Stimulated activated effector memory CD8-positive, alpha-beta T cell treated with anti-CD3 and anti-CD28 coated beads, Interleukin-12 subunit alpha, Interleukin-12 subunit beta, amount 100 ng/mL, for 72 hours (primary cell): ENCODE results near the gene YDJC.
"Not testable (repeated sequence)": the region's sequence is repeated elsewhere in the genome, so short reads cannot be mapped to it uniquely, and the experiment has no call there.

Source experiments
- ATAC-seq: fragments of 150-1000 bp; cut with Tn5 transposase; 2 replicates; pipeline ENCODE4 v1.10.0; 2021
- DNase-seq, 2 donors: peaks; one replicate each; pipeline ENCODE4 v3.0.0; 2021 to 2022; ENCODE audit warnings: low spot score in 2 of 2
- H3K27ac Mint-ChIP-seq: one replicate; pipeline ENCODE4 v1.8.0; 2022; ENCODE audit warnings: mild to moderate bottlenecking, mixed read lengths
- H3K36me3 Mint-ChIP-seq: one replicate; pipeline ENCODE4 v1.8.0; 2022; ENCODE audit warnings: mild to moderate bottlenecking, mixed read lengths
- H3K4me1 Mint-ChIP-seq: one replicate; pipeline ENCODE4 v1.8.0; 2022; ENCODE audit warnings: mixed read lengths
- H3K4me3 Mint-ChIP-seq: one replicate; pipeline ENCODE4 v1.8.0; 2022; ENCODE audit warnings: mild to moderate bottlenecking, mixed read lengths
- H3K9me3 Mint-ChIP-seq: one replicate; pipeline ENCODE4 v1.8.0; 2022; ENCODE audit warnings: mixed read lengths

Gene YDJC

DNA sequence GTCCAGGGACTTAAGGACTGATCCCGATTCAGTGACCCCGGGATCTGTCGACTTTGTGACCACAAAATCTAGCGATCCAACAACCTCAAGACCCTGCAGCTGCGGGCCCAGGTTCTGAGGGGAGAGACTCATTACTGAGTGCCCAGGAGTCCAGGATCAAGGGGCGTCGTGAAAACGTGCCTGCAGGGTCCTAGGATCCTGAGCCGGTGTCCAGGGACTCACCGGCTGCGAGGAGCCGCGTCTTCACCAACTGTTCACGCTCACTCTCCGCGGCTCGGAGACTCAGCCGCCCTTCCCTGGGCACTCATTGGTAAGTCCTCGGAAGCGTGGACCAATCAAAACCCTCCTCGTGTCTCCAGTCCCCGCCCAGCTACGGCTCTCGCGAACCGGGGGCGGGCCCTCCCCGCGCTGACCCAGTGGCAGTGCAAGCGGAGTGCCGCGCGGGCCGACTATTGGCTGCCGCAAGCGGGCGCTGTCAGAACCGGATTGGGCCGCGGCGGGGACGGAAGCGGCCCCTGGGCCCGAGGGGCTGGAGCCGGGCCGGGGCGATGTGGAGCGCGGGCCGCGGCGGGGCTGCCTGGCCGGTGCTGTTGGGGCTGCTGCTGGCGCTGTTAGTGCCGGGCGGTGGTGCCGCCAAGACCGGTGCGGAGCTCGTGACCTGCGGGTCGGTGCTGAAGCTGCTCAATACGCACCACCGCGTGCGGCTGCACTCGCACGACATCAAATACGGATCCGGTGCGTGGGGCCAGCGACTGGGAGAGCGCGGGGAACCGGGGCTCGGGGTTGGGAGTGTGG, 12.2 kb upstream of the YDJC start, which contains the start of gene SDF2L1:
Gene SDF2L1 (plus strand): TSS at position 514 of the 795 bp plus-strand sequence. CDS start 35 bp downstream, at position 549.
- Mint-ChIP-seq H3K36me3 (peaks cover 51% of the 10 kb centered on the region), H3K27ac (peak within 1 kb of the TSS; percentile 96), H3K9me3 (no peaks in the 10 kb centered on the region), H3K4me1 (peaks cover 31% of the 10 kb centered on the region), H3K4me3 (peak within 1 kb of the TSS; percentile 90)
- DNase-seq (peak; percentile 94 to 97), ATAC-seq (peak; percentile 98)

DNA sequence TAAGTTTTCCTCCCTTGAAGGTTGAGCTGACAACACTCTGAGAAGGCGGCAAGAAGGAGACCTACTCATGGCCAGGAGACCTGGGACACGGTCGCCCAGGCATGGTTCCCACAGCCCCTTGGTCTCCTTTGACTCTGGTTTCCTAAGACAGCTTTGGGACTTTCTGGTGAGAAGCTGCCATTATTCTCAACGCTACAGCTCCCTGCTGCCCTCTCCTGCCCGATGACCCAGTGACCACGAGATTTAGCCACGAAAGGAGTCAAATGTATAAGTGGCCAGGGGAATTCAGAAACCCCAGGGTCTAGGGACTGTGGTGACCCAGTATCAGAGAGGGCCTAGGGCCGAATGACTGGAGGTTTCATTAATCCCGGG, 11.6 kb upstream of the YDJC start:
- Mint-ChIP-seq H3K4me1 (peaks cover 25% of the 10 kb centered on the region), H3K27ac (peak overlapping the region; percentile 96), H3K9me3 (no peaks in the 10 kb centered on the region), H3K36me3 (peaks cover 46% of the 10 kb centered on the region), H3K4me3 (peak overlapping the region; percentile 90)
- DNase-seq (no peak), ATAC-seq (no peak)

DNA sequence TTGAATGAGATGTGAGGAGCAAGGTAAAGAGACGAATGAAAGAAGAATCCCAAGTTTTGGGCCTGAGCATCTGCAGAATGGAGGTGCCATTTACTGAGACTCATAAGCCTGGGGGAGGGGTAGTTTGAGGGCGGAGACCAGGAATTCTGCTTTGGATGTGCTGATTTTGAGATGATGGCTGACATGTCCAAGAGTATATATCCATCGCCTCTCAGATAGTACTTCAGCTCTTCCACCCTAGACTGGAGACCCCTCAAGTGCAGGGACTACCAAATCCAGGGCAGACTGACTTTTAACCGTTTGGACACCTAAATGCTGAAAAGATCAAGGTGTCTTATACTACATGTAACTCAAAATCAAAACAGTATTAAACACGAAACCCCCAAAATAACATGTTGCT, 11.0 kb upstream of the YDJC start:
- DNase-seq (no peak), ATAC-seq (no peak)
- peaks cover 22% of the 10 kb centered on the region for H3K4me1 Mint-ChIP-seq
- H3K4me3 Mint-ChIP-seq: peak overlapping the region; percentile 90
- H3K36me3 Mint-ChIP-seq: peaks cover 40% of the 10 kb centered on the region
- H3K27ac Mint-ChIP-seq: no peak overlapping the region
- H3K9me3 Mint-ChIP-seq: no peaks in the 10 kb centered on the region

DNA sequence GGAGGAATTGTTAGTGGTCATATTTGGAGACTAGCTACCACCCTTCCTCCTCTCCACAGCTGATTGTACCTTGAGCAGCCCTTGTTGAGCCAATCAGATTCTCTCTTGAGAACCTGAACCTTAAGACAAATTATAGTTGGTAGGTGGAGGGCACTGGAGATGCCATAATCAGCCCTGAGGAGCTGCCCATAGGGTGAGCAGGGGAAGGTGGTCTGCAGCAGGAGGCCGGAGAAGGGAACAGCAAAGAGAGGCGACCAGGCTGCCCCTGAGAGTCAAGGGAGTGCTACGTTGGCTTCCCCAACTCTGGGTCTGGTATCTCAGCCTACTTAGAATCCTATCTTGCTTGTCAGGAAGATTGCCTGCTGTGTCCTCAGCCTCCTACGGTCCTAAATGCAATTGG, 9.5 kb upstream of the YDJC start:
- H3K36me3 Mint-ChIP-seq: peaks cover 25% of the 10 kb centered on the region
- H3K27ac Mint-ChIP-seq: no peak overlapping the region

DNA sequence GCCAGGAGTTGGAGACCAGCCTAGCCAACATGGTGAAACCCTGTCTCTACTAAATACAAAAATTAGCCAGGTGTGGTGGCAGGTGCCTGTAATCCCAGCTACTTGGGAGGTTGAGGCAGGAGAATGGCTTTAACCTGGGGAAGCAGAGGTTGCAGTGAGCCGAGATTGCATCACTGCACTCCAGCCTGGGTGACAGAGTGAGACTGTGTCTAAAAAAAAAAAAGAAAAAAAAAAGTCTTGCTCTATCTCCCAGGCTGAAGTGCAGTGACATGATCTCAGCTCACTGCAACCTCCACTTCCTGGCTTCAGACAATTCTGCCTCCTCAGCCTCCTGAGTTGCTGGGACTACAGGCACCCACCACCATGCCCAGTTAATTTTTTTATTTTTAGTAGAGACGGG, 7.6 kb upstream of the YDJC start:
- not testable (repeated sequence) for H3K27ac Mint-ChIP-seq, H3K4me3 Mint-ChIP-seq, H3K9me3 Mint-ChIP-seq, ATAC-seq, H3K36me3 Mint-ChIP-seq, DNase-seq
- H3K4me1 Mint-ChIP-seq: peaks cover 13% of the 10 kb centered on the region

More for the DNA sequence above, 9.5 kb upstream of the YDJC start:
- H3K9me3 Mint-ChIP-seq: no peaks in the 10 kb centered on the region
- H3K4me3 Mint-ChIP-seq: no peak overlapping the region
- ATAC-seq (no peak), DNase-seq (no peak)
- H3K4me1 Mint-ChIP-seq: peaks cover 22% of the 10 kb centered on the region

DNA sequence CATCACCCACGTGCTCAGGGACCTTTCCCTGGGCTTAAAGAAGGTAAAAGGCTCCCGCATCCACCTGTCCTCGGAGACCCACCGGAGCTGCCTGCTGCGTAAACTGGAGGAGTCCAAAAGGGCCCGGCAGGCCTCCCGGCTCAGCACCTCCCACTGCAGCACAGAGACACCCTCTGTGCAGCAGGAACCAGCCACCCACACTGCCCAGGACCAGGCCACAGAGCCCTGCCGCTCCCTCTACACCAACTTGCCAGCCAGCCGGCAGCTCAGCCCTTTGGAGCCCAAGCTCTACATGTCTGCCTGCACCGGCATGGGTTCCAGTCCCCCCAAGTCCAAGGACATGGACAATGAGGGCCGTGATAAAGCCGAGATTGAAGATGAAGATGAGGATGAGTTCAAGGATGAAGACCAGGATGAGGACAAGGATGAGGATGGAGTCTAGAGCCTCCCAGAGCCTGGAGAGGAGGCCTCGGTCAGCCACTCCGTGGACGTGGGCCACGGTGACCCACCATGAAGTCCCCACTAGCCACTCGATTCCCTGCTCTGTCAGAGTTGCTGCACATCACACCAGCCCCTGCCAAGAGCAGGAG, 6.9 kb upstream of the YDJC start:
- Mint-ChIP-seq H3K36me3 (peaks cover under 1% of the 10 kb centered on the region), H3K27ac (no peak overlapping the region), H3K4me1 (peaks cover 14% of the 10 kb centered on the region), H3K4me3 (no peak overlapping the region), H3K9me3 (no peaks in the 10 kb centered on the region)
- DNase-seq: no peak
- ATAC-seq: no peak

DNA sequence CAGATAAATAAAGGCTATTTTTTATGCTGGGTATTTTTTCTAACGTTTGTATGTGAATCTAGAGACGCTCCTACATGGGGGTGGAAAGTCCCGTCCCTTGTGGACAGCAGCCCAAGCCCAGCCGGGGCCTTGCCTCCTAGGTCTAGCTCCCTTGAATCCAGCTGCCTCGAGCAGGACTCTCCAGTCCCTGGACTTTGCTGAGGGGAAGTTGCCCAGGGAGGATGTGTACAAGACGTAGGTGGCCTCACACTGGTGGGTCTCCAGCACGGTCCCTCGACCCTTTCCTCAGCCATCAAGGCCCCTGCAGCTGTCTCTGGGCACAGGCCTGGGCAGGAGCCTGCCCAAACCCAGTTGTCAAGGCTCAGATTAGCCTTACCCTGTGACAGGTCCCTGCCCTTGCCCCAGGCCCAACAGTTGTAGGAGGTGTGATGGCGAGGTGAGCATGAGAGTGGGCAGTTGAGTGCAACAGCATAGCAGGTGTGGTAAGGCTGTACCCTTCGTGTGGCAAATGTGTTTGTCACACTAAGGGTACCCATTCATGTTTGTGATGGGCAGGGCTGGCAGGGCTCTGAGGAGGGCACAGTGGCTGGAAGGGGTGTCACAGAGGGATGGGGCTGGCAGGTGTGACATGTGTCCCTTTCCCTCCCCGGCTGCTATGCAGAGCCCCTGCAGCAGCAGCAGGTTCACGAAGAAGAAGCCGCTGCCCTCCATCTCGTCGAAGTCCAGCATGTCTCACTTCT, 6.1 kb upstream of the YDJC start:
- no peaks in the 10 kb centered on the region for H3K36me3 Mint-ChIP-seq
- no peak overlapping the region for H3K4me3 Mint-ChIP-seq
- no peak overlapping the region for H3K27ac Mint-ChIP-seq
- DNase-seq (no peak), ATAC-seq (no peak)
- H3K4me1 Mint-ChIP-seq: peaks cover 20% of the 10 kb centered on the region
- H3K9me3 Mint-ChIP-seq: no peaks in the 10 kb centered on the region

DNA sequence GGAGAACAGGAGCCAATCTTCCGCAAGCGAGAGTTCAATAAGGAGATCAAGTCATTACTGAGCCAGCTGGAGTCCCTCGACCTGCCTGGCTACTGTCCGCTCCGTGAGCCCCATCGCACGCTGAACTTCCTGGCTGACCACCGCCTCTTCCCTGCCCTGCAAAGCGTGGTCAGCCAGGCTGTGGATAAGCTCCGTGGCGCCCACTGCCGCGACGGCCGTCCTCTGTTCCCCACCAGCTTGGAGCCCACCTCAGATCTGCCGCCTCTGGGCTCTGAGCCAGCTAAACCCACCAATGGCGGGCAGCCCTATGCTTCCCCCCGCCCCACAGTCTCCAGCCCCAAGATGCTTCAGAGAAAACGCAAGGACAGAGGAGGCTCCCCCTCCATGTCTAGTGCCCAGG, 5.0 kb upstream of the YDJC start:
- DNase-seq: no peak
- no peak overlapping the region for H3K4me3 Mint-ChIP-seq
- H3K9me3 Mint-ChIP-seq: no peaks in the 10 kb centered on the region
- ATAC-seq: no peak
- peaks cover 24% of the 10 kb centered on the region for H3K4me1 Mint-ChIP-seq
- H3K27ac Mint-ChIP-seq: no peak overlapping the region
- no peaks in the 10 kb centered on the region for H3K36me3 Mint-ChIP-seq

DNA sequence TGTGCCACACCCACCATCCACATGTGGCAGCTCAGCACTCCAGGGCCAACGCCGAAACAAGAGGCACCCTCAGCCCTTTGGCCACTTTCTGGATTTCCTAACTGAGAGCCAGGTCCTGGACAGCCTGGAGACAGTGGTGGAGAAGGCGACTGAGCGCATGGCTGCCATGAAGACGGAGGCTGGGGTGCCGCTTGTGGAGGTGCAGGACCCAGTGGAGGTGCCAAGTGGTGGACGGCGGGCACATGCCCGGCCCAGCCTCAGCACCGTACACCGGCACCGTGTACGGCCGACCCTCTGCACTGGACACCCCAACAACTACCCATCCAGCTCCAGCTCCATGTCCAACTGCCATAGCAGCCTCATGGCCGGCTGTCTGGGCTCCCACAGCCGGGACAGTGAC, 4.3 kb upstream of the YDJC start:
- H3K9me3 Mint-ChIP-seq: no peaks in the 10 kb centered on the region
- DNase-seq (no peak), ATAC-seq (no peak)
- no peak overlapping the region for H3K27ac Mint-ChIP-seq
- H3K36me3 Mint-ChIP-seq: peaks cover 5% of the 10 kb centered on the region
- H3K4me3 Mint-ChIP-seq: no peak overlapping the region
- peaks cover 24% of the 10 kb centered on the region for H3K4me1 Mint-ChIP-seq

DNA sequence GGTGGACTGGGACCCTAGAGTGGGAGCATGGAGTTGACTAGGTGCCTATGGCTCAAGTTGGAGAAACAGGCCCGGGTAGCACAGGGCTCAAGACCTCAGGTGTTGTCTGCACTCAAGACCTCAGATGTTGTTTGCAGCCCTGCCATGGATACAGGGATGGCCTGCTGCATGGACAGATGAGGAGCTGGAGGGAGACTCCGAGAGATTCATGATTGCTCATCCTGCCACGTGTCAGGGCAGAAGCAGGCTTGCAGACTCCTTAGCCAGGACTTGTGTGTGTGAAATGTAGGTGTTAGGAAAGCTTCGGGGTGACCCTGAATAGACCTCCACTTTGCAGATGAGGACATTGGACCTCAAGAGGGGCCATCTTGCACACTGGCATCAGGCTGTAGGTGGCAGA, 3.7 kb upstream of the YDJC start:
- Mint-ChIP-seq H3K9me3 (no peaks in the 10 kb centered on the region), H3K27ac (no peak overlapping the region), H3K4me3 (no peak overlapping the region), H3K36me3 (peaks cover 9% of the 10 kb centered on the region), H3K4me1 (peaks cover 26% of the 10 kb centered on the region)
- ATAC-seq (no peak), DNase-seq (no peak)

DNA sequence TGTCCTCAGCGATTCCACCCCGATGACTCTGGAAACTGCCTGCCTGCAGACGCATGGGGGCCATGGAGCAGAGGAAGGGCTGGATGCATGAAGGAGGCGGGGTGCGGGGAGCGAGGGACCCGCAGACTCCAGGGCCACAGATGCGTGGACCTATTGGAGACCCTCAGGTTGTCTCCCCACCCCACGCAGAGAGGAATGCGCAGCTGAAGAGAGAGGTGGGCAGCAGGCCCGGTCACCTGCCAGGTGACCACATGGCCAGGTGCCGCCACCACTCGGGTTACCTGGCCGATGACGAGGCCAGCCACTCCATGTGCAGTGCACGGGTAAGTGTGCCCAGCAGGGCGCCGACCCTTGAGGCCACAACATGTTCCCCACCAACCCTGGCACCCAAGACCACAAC, 3.1 kb upstream of the YDJC start:
- H3K9me3 Mint-ChIP-seq: no peaks in the 10 kb centered on the region
- H3K4me3 Mint-ChIP-seq: no peak overlapping the region
- ATAC-seq: no peak
- peaks cover 31% of the 10 kb centered on the region for H3K4me1 Mint-ChIP-seq
- DNase-seq: no peak
- H3K27ac Mint-ChIP-seq: no peak overlapping the region
- peaks cover 14% of the 10 kb centered on the region for H3K36me3 Mint-ChIP-seq

DNA sequence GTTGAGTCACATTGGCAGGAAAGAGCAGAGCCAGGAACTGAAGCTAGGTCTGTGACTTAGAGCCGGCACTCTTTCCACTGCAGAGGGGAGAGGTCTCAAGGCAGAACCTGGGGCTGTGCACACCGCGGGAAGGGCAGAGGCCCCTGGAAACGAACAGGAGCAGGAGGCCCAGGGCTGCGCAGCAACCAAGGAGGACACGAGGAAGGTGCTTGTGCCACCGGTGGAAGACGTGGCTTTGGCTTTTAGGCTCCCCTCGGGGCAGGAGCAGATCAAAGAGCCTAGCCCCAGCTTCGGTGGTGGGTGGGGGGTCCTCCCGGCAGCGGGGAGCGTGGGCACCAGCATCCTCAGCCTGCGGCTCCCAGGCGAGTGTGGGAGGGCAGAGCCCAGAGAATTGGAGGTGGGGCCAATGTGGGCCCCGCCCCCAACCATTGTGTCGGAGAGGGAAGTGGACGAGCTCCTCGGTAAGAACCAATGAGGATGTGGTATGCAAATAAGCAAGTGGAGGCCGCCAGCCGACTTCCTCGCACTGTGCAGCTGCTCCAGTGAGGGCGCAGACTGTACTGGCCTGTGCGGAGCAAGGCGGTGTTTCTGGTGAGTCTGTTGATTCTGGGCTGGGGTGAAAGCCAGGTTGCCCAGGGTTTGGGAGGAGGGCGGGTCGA, 2.5 kb upstream of the YDJC start, which contains the start of gene CCDC116:
Gene CCDC116 (plus strand): TSS at position 524 of the 659 bp plus-strand sequence. CDS start 422 bp downstream, outside the sequence.
- peak; percentile 59 to 82 for DNase-seq
- peak within 1 kb of the TSS; percentile 30 for H3K4me3 Mint-ChIP-seq
- no peaks in the 10 kb centered on the region for H3K9me3 Mint-ChIP-seq
- peaks cover 37% of the 10 kb centered on the region for H3K4me1 Mint-ChIP-seq
- peak; percentile 58 for ATAC-seq
- peaks cover 20% of the 10 kb centered on the region for H3K36me3 Mint-ChIP-seq
- H3K27ac Mint-ChIP-seq: no peak within 1 kb of the TSS

DNA sequence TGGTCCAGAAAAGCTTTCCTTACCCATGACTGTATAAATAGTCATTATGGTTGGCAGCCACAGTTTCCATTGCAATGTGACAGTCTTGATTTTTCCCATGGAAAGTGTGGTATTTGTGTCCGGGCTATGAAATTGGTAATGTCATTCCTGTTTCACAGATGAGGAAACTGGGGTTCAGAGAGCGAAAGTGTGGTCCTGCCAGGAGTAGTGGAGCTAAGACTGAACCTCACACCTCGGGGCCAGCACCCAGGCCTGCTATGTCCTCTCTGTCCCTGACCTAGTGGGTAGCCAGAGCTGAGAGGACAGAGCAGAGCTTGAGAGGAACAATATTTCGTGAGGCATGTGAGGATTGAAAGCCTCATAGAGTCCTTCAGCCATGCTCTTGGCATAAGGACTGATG, 1.2 kb upstream of the YDJC start:
- DNase-seq (no peak), ATAC-seq (no peak)
- Mint-ChIP-seq H3K4me1 (peaks cover 49% of the 10 kb centered on the region), H3K36me3 (peaks cover 31% of the 10 kb centered on the region), H3K27ac (peak overlapping the region; percentile 74), H3K4me3 (peak overlapping the region; percentile 85), H3K9me3 (no peaks in the 10 kb centered on the region)

DNA sequence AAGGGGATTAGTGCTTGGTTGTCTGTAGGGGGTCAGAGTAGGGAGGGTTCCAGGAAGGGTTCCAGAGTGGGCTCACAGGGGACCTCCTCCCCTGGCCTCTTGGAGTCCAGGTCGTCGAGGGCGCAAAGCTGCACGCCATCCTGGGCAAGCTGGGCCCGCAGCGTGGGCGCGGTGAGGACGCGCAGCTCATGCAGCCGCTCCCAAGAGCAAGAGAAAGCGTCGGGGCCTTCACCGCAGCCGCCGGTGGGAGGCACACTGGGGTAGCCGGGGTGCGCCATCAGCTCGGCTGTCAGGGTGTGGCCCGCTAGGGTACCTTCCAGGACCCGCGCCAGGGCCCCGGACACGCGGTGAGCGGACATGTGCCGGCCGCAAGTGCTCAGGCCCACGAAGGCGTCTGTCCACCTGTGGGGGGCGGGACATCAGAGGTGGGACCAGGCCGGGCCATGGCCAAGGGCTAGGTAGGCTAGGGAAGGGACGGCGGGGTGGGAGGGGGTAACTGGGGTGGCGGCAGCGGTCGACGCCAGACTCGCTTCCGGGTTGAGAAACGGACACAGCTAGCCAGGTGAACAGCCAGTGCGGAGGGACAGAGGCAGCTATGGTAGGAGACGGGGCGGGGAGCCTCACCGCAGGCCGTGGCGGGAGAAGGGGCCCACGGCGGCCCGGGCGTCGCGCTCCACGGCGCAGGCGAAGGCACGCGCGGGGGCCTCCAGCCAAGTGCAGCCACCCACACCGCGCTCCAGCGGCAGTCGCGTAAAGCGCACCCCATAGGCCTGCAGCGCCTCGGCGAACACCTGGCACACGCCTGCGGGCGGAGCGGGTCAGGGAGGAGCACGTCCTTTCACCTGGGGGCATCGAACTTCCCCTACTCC, 1.2 kb downstream of the YDJC start:
- ATAC-seq: peak; percentile 11
- no peaks in the 10 kb centered on the region for H3K9me3 Mint-ChIP-seq
- peaks cover 49% of the 10 kb centered on the region for H3K36me3 Mint-ChIP-seq
- H3K4me3 Mint-ChIP-seq: peak overlapping the region; percentile 85
- peak overlapping the region; percentile 94 for H3K27ac Mint-ChIP-seq
- no peak for DNase-seq
- H3K4me1 Mint-ChIP-seq: peaks cover 60% of the 10 kb centered on the region
